T-helper 1 cell (primary cell): Measurements from ENCODE around the gene CPLX3.

Experiments used
- DNase-seq, 5 donors: peaks; one replicate each; pipeline ENCODE4 v3.0.0-alpha.2; 2012 to 2020

The CPLX3 gene

DNA sequence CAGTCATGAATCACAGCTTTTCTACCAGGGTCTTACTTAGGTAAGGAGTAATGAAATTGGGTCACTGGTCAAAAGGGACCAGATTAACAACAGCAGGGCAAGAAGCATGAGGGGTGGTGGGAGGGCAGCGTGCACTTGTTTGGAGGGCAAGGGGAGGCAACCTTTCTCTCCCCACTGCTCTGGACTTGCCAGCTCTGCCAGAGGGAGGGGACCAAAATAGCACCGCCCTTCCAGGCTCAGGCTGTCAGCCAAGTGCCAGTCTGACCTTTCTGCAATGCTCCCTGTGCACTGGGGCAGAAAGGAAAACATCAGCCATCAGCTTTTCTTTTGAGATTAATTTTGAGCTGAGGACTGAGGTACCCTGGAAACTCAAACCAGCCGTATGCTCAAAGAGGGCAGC lies 21.0 kb downstream of the CPLX3 start:
- DNase-seq, result no peak

DNA sequence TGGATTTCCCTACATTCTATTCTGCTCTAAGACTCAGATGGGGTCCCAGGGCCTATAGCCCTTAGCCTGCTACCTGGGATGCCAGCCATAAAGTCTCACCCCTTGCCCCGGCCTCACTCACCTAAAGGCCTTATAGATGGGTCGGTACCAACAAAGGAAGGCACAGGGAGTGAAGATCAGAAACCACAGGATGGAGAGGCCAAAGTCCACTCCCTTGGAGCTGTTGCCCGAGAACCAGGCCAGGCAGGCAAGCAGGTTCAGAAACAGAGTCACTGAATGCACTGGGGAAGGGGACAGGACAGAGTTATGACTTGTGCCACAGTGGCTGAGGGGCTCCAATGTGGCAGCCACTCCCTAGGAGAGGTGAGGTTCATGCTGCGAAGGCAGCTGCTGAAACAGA lies 24.0 kb downstream of the CPLX3 start:
- no peak for DNase-seq

DNA sequence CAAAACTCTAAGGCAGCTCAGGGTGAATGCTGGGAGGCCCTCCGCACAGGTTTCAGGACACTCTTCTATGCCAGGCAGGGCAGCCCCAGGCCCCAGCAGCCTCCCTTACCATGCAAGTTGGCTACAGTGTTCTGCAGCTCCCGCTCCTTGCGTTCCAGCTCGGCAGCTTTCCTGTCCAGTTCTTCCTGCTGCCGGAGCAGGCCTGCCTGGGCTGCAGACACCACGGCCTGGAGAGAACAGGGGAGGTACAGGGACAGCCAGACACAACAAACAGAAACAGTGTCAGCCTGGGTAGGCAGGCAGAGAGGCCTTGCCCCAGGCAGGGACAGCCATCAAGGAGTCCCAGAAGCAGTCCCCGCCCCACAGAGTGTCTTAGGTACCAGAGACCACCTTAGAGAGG lies 25.5 kb downstream of the CPLX3 start:
- no peak for DNase-seq

DNA sequence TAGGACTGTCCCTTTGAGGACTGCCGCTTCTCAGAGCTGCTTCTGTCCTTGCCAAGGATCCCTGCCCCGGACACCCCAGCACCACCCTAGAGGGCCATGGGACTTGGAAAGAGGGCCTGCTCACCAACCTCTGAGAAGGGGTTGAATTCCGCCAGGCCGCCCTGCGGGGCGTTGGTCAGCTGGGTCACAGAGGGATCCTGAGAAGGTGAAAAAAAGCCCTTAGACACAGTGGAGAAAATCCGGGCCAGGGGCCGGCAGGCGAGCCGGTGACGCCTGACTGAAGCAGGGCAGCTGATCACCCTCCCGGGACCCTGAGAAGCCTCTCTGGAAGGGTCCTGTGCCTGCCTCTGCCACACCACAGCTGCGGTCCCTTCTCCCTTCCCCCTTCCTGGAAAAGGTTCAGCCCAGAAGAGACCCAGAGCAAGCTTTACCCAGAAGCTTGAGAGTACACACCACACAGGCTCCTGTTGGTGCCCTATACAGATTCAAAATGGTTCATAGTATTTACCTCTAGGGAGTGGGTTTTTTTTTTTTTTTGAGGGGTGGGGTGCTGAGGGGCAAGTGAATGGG lies 28.1 kb downstream of the CPLX3 start:
- no peak for DNase-seq

DNA sequence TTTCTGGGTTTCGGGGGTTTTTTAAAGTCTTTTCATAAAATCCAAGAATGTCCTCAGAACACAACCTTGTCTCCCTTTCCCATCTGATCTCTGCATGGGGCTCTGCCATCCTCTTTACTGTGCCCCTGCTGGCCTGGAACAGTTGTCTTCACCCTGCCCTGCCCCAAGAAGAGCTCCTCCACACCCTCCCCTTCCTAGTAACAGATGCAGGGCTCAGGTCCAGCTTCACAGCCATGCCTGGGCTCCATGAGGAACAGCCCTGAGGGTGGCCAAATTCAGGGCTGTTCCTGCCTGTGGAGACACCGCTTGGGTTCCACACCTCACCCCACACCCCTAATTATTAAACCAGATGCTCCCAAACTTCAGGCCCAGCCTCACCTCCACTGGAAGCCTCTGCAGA lies 29.4 kb downstream of the CPLX3 start:
- DNase-seq, result no peak

DNA sequence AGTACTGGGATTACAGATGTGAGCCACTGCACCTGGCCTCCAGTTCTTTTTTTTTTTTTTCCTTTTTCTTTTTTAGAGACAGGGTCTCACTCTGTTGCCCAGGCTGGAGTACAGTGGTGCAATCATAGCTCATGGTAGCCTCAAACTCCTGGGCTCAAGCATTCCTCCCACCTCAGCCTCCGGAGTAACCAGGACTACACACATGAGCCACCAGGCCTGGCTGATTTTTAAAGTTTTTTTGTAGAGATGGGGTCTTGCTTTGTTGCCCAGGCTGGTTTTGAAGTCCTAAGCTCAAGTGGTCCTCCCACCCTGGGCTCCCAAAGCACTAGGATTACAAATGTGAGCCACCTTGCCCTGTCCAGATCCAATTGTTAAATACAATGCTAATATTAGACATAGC lies 30.1 kb downstream of the CPLX3 start:
- no peak for DNase-seq

DNA sequence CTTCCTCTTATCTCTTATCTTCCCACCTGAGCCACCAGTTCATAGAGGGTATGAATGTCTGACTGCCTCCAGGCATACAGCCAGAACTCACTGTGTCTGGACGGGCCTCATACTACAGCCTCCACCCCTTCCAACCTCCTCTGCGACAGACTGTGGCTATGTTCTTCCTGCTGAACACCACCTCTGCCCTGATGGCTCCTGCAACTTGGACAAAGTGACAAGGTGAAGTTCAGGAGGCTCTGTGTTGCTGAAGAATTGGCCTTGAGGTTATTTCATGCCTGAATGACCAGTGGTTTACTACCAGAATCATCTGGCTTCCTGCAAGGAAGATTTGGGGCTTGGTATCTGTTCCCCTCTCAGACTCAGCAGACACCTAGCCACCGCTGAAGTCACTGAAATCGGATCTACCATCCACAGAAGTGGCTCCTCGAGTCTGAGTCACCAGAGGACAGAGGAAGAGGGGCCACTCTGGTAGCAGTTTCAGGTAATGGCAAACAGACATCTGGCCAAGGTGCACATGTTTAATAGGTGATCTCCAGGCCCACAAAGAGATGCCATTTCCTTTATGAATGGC lies 30.7 kb downstream of the CPLX3 start:
- DNase-seq, result no peak

DNA sequence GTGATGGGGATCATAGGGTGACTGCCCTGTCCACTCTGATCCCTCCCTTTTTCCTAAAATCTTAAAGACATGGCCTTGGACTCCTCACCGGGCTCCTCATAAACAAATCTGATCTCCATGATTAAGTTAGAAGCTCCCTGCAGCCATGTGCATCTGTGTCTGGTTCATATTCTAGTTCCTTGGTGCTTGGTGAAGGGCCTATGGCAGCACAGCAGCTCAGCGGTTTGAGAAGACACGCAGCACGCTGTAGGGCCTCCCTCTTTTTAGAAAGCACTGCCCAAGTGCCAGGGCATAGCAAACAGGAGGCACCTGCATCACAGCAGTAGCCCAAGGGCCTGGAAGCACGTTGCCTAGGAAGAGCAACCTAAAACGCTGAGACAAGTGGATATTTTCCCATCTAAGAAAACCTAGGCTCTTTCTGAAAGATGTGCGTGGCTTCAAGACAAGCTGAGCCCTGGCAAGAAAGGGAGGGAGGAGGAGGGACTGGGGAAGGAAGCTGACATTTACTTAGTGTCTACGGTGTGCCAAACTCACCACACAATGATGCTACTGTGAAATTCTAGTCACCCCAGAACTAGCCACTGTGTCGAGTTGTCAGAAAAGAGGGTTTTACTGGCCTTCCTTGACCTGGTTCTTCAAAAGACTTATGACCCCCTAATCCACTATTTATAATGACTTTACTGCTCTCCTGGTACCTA lies 31.4 kb downstream of the CPLX3 start:
- DNase-seq, result no peak

DNA sequence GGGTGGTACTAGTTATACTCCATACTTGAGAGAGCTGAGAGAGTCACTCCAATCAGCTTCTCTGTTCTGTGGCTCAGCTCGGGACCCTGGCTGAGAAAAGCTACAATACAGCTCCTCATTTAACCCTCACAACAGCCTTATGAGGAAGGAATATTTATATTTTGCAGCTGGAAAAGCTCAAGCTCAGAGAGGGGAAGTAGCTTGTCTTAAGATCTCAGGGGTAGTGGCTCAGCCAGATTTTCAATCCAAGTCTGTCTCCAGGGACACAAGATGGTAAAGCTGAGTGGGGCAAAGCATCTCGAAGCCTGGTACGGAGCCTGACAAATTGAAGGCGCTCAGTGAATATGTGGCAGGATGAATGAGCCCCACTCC lies 31.9 kb downstream of the CPLX3 start:
- no peak for DNase-seq

DNA sequence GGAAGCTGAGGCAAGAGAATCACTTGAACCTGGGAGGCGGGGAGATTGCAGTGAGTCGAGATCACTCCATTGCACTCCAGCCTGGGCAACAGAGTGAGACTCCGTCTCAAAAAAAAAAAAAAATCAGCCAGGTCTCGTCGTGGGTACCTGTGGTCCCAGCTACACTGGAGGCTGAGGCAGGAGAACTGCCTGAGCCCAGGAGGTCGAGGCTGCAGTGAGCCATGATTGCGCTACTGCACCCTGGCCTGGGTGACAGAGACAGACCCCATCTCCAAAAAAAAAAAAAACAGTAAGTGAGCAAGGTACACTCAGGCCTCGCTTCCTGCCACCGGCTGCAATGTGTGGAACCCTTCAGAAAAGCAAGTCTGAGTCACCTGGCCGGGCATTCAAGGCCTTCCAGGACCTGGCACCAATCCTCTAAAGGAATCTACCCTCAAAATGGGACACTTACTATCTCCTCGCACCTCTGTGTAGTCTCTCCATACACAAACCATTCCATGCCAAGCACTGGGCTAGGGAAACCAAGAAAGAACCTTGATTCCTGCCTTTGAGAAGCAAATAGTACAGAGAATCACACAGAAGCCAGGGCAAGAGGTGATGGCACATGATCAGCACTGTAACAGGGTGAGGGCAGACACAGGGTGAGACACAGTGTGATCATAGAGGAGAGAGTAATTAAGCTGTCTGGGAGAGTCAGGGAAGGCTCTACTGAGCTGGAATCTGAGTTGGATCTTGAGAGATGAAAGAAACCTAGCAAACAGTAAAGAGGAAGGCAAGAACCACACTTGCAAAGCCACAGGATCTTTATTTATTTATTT lies 37.0 kb downstream of the CPLX3 start:
- DNase-seq, result no peak

DNA sequence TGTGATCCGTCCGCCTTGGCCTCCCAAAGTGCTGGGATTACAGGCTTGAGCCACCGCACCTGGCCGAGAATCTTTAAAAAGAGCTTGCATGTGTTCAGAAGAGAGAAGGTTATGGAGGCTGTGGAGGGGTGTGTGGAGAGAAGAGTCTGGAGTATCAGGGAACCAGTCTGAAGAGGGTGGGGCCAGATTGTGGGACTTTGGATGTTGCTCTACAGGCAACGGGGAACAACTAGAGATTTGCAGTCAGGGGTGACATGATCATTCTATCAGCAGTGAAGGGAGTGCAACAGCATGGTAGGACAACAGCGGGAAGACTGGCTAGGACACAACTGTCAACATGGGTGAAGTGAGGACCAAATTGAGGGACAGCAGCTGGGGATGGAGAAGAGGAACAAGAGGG lies 37.9 kb downstream of the CPLX3 start:
- DNase-seq, result no peak

DNA sequence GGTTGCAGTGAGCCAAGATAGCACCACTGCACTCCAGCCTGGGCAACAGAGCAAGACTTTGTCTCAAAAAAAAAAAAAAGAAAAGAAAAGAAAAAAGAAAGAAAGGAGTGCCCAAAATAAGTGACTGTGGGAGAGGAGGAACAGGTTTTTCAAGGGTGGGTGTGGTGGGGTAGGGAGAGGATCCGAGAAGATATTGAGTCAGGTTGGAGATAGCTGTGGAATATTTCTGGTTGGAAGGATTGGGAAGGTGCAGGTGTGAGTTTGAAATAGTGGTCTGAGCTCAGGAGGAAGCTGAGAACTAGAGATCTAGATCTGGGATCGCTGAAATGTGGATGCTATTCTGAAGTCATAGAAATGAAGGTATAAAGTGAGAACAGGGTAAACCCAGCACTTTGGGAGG lies 38.9 kb downstream of the CPLX3 start:
- DNase-seq, result no peak

DNA sequence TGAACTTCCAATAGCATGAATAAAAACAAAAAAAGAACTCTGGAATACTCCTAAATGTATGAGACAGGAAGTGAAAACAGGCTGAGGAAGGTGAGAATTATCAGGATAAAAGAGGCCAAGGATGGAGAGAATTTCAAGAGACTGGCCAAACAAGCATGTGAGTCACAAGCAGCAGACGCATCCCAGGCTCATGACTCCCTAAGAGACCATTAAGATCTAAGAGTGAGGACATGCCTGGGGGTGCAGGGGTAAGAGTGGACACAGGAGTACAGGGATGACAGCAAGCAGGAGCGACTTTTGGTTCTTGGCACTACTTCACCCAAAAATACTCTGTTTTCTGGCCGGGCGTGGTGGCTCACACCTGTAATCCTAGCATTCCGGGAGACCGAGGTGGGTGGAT lies 39.7 kb downstream of the CPLX3 start:
- no peak for DNase-seq

DNA sequence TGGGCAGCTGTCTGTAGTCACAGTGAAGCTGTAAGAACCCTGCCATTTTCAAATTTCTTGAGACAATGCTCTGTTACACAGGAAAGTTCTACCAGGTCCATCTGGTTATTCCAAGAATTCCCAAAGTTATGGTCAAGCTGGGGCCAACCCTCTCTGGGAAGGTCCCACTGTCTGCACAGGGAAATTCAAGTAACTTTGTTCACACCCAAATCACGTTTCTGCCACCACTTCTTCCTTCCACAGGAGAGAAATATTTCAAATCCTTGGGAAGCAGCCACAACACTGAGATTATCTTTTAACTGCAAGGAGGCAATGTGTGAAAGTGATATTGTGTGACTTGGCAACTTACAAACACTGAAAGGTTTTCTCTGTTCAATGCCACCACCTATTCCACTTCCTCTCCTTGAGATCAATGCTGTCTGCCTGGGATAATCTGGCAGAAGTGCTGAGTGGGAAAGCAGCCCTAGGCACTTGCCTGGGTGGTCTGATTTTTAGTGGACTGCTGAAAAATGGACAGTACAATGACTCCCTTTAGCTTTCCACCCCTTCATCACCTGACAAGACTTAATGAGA lies 41.1 kb downstream of the CPLX3 start:
- DNase-seq, result no peak

DNA sequence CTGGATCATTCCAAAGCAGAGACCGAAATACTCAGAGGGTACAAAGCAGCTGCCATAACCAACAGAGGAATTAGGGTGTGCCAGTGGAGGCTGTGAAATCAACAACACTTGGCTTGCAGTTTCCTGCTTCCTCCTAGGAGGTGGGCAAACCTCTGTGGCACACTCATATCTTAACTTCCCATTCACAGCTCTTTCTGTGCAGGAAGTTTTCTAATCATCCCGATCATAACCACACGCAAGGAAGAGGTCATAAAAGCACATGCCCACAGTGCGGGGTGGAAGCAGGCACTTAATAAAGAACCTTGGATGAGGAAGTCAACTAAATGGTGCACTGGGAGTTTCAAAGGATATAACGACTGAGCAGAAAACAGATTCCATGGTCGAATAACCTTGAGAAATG lies 41.6 kb downstream of the CPLX3 start:
- peak in 1 of 5 donors; percentile 62 for DNase-seq

DNA sequence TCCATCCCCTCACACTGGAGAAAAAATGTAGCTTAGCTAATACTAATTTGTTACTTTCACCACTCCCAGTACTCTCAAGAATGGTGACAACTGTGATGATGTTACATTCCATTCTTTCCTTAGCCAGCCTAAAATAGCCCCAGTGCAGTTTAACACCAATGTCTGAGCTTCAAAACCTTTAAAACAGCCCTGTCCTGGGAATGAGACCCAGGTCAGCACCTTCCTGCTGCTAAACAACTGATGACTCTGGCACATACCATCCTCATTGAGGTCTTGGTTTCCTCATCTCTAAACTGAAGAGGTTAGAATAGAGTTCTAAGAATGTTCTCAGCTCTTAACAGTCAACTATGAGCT lies 42.9 kb downstream of the CPLX3 start:
- no peak for DNase-seq

DNA sequence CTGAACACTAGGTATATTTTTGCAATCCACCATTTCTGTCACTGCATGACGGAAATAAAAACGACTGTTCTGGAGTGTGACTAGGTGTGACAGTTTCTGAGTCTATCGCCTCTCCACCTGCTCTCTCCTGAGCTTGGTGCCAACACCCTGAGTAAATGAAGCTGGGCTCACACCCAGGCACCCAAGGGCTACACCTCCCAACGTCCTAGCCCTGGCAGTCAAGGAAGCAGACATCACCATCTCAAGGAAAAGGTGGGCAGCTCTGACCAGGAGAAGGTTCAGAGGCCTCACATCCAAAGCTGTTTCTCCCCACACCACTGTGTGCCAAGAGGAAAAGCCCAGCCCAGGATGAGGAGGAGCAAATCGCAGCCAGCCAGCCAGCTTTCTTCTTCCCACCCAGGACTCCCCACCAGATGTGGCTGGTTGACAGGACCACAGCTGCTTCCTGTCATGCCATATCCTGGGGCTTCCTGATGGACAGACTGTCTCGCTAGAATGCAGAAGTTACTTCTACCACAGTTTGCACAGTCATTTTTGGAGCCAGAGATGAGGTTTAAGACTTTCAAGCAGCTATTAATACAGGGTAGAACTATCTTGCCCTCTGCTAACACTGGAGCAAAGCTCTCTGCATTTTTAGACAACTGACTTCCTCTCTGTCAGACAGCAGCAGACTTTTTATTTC lies 43.4 kb downstream of the CPLX3 start:
- DNase-seq, result peak in 2 of 5 donors; percentile 8 to 88

DNA sequence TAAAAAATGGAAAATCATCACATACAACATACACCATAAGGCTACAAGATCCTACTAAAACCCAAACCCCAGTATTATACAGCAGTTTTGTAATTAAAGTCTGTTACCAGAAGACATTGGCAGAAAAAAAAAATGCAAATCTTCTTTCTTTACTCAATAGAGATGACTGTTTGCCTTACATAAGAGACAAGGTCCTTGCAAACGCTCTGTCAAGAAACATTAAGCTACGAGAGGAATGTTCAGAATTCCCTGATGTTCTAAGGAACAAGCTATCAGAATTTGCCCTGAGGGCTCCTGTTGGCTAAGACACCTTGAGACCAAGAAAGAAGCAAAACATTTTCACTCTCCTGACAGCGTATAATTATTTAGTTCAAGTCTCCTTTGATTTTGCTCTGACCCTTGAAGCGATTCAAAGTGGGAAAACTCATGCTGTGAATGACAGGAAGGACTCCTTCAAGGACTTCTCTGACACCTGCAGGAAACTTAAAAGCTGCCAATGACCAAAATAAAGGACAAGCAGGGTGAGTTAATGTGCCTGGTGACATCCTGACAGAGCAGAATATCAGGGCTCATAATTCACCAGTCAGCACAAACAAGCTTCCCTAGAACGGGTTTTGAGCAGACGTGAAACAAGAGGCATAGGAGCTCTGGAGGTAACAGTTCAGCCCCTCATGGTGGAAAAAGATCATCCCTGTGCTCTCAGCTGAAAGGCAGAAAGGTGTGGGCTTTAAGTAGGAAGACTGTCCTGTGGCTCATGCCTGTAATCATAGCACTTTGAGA lies 44.2 kb downstream of the CPLX3 start:
- no peak for DNase-seq

DNA sequence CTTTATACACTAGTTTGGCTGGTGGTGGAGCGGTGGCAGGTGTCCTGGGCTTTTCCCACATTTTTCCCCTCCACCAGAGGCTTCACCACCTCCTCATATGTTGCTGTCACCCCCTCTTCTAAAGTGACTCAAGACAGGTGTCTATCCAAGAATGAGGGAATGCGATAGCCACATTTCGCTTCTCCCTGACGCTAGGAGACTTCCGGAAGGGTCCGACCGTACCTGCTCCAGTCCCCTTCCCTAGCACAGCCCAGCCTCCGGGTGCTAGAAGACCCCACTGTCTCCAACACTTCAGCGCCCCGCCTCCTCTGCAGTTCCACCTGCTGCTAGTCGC lies 46.2 kb downstream of the CPLX3 start:
- DNase-seq, result no peak

DNA sequence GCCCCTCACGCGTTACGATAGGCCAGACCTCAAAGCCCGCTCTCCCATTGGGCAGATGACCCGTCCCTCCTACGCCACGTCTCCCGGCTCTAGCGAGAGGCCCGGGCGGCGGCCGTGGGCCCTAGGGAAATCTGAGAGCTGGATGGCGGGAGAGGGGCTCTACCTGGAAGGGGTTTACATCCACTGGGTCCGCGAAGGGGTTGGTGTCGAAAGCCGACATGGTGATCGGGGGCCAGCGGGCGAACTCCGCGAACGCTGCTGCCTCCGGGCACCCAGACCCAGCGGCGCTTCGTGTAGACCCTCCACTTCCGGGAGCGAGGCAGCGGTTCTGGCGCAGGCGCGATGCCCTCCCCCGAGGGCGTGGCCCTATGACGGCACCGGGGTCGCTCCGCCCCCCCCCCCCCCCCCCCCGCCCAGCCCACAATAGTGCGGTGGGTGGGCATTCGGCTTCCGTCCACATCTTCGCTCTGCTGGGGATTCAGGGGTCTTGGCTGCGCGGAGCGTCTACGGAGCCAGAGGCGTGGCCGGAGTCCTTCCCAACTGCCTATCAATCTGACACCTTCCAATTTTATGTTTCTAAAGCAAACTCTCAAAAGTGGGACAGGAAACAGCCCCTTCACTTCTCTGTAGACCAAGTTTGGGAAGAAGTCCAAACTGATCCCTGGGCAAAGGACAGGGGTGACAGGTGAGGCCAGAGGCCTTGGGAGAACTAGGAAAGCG lies 46.8 kb downstream of the CPLX3 start, which contains the start of gene SCAMP2:
Gene SCAMP2 (minus strand): TSS at position 330 of the 720 bp plus-strand sequence. CDS start 110 bp downstream, at position 220.
- DNase-seq, result peak; percentile 80 to 94 (median 84)

DNA sequence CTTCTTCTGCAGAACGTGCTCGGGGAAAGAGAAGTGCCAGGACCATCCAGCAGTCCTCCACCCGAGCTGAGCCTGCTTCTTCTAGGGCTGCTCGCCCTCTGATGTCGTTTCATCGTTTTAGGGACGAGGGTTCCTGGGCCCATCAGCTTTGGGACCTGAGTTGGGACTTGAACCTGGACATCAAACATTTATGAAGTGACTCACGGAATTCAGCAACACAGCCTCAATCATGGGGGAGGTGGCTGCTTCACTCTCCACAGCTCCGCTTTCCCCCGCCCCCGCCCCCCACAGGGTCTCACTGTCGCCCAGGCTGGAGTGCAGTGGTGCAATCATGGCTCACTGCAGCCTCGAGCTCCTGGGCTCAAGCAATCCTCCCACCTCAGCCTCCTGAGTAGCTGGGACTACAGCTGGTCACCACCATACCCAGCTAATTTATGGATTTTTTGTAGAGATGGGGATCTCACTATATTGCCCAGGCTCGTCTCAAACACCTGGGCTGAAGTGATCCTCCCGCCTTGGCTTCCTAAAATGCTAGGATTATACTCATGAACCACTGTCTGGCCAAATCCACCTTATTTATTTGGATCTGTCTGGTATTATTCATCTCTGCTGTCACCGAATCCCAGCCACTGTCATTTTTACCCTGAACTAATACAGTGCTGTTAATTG lies 47.5 kb downstream of the CPLX3 start:
- DNase-seq, result peak in 1 of 5 donors; percentile 33
